Measurements from ENCODE around the gene WIPF2. TPM values are rescaled to one million over a fixed set of nuclear protein-coding genes. Genes with fewer than 3 reads are reported as not detected.
"Not testable (repeated sequence)": the region's sequence is repeated elsewhere in the genome, so short reads cannot be mapped to it uniquely, and the experiment has no call there.

The WIPF2 gene
- polyA plus RNA-seq, 3 donors from 2014 or later: 4.0 to 14.2 (median 5.2) TPM

DNA sequence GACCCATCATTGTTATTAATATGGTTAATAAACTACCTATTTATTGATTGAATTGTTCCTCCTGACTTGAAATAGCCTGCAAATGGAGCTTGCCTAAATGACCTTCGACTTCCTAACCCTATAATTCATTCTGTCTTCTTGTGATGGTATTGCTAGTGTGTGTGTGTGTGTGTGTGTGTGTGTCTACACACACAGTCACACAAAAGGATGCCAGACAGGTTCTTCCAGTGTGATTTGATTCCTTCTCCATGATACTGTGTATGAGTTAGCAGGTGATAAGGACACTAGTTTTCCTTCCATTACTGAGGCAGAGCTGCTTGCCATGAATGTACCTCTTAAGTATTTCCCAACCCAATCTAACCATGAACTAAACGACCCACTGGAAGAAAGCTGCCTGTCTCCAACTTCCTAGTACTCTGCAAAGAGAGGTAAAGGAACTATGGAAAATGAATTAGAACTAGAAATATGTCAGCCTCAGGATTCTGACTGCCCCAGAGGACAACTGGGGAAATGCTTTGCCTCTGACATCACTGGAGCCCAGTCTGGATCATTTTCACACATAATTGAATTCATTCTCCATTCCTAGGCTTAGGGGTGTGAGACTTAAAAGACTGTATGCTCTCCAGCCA is 65.1 kb downstream of the WIPF2 start:
- Mint-ChIP-seq H3K27ac (peak overlapping the region; percentile 18 to 89 (median 53)), H3K4me1 (peaks cover 29 to 32% of the 10 kb centered on the region in 2 donors), H3K4me3 (peak overlapping the region in 1 of 5 donors; percentile 28), H3K27me3 (ENCODE audit: low read depth in 3 of 3) (peaks cover 6 to 8% (median 7%) of the 10 kb centered on the region in 3 donors), H3K9me3 (no peaks in the 10 kb centered on the region), H3K36me3 (peaks cover 10 to 21% (median 10%) of the 10 kb centered on the region in 3 donors)
- no peak for DNase-seq

DNA sequence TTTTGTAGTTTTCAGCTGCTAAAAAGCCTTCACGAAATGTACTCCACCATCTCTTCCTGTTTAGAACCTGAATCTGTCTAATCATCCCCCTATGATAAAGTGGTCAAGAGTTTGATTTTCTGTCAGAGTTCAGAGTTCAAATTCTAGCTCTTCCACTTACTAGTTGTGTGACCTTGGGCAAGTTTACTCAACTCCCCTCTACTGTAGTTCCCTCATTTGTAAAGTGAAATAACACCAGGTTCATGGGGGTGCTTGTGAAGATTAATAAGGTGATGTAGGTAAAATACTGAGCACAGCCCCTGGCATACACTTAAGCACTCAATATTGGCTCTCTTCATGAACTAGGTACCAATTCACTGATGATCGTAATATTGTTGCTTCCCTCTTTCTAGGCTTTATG is 67.4 kb downstream of the WIPF2 start:
- H3K4me1 Mint-ChIP-seq: peaks cover 31 to 35% of the 10 kb centered on the region in 2 donors
- no peaks in the 10 kb centered on the region for H3K9me3 Mint-ChIP-seq
- peak overlapping the region in 2 of 6 donors; percentile 21 to 49 for H3K27ac Mint-ChIP-seq
- peaks cover 4 to 5% (median 4%) of the 10 kb centered on the region in 3 donors for H3K36me3 Mint-ChIP-seq
- H3K27me3 Mint-ChIP-seq (ENCODE audit: low read depth in 3 of 3): peaks cover 6 to 8% (median 7%) of the 10 kb centered on the region in 3 donors
- no peak for DNase-seq
- H3K4me3 Mint-ChIP-seq: no peak overlapping the region

DNA sequence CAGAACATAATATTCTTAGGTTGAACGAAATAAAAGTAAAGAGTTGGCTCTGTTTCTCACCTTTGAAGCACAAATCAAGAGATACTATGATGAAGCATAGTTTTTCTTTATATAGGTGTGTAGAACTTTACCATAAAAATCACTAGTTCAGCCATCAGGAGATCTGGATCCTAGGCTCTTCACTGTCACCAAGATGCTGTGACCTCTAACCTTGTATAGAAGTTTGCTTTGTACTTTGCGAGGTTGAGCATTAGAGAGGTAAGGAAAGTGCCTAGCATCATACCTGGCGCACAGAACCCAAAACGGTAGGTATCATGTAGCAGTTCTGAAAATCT is 68.0 kb downstream of the WIPF2 start:
- Mint-ChIP-seq H3K27ac (peak overlapping the region; percentile 8 to 94 (median 86)), H3K27me3 (ENCODE audit: low read depth in 3 of 3) (peaks cover 6 to 8% (median 7%) of the 10 kb centered on the region in 3 donors), H3K4me3 (peak overlapping the region in 4 of 5 donors; percentile 93 to 99 (median 96)), H3K9me3 (no peaks in the 10 kb centered on the region), H3K4me1 (peaks cover 30 to 35% of the 10 kb centered on the region in 2 donors), H3K36me3 (peaks cover 2 to 5% (median 2%) of the 10 kb centered on the region in 3 donors)
- DNase-seq: no peak

DNA sequence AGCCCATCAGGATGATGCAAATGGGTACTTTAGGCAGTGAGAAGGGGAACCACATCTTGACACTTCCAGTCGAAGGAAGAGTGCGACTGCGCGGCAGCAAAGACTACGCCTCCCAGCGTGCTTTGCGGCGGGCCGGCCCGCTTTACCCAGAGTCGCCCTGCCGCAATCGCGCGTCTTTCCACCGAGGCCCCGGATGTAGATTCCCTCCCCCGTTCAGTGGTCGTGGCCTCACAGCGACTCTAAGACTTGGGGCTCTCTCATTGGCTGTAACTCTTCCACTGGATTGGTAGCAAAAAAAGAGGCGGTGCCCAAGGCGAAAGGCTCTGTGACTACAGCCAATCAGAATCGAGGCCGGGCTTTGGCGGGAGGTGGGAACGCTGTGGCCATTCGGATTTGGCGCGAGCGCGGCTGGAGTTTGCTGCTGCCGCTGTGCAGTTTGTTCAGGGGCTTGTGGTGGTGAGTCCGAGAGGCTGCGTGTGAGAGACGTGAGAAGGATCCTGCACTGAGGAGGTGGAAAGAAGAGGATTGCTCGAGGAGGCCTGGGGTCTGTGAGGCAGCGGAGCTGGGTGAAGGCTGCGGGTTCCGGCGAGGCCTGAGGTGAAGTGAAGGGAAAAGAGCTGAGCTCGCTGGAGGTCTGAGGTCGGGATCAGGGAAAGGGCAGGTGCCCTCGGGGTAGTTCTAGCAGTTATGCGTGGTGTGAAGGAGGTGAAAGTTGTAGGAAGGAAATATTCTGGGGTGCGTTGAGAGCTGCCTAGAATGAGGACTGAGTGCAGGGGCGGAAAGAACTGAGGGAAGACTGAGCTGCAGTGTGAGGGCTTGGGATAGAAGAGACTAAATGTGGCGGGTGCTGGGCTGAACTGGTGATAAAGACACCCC is 68.6 kb downstream of the WIPF2 start, which contains the start of gene CDC6:
TSS of gene CDC6 (plus strand) at position 386 of the 876 bp plus-strand sequence. CDS start 1,542 bp downstream, outside the sequence.
- peaks cover 6 to 8% (median 7%) of the 10 kb centered on the region in 3 donors for H3K27me3 Mint-ChIP-seq (ENCODE audit: low read depth in 3 of 3)
- H3K4me3 Mint-ChIP-seq: peak within 1 kb of the TSS; percentile 91 to 99 (median 95)
- H3K36me3 Mint-ChIP-seq: peaks cover 0 to 5% (median 0%) of the 10 kb centered on the region in 3 donors
- peak within 1 kb of the TSS; percentile 79 to 94 (median 92) for H3K27ac Mint-ChIP-seq
- H3K9me3 Mint-ChIP-seq: no peaks in the 10 kb centered on the region
- peaks cover 30 to 35% of the 10 kb centered on the region in 2 donors for H3K4me1 Mint-ChIP-seq
- DNase-seq: peak; percentile 98

DNA sequence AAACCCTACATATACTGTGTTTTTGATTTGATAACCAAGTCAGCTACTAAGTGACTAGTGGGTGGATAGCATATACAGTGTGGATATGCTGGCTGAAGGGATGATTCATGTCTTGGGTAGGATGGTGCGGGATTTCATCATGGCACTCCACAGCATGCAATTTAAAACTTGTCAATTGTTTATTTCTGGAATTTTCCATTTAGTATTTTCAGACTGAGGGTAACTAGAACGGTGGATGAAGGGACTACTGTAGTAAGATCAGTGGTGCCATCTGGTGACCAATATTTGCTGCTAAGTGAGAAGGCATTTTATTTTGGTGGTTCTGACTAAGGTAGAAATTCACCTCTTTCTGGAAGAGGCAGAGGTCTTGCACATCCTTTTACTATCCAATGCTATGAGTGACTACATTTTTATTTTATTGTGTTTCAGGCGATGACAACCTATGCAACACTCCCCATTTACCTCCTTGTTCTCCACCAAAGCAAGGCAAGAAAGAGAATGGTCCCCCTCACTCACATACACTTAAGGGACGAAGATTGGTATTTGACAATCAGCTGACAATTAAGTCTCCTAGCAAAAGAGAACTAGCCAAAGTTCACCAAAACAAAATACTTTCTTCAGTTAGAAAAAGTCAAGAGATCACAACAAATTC is 71.7 kb downstream of the WIPF2 start:
- no peaks in the 10 kb centered on the region for H3K9me3 Mint-ChIP-seq
- H3K36me3 Mint-ChIP-seq: peaks cover under 1 to 6% (median 4%) of the 10 kb centered on the region in 3 donors
- H3K4me1 Mint-ChIP-seq: peaks cover 18 to 22% of the 10 kb centered on the region in 2 donors
- H3K4me3 Mint-ChIP-seq: no peak overlapping the region
- no peak overlapping the region for H3K27ac Mint-ChIP-seq
- H3K27me3 Mint-ChIP-seq (ENCODE audit: low read depth in 3 of 3): peaks cover 5 to 8% (median 6%) of the 10 kb centered on the region in 3 donors
- DNase-seq: peak in 1 of 3 donors; percentile 19

DNA sequence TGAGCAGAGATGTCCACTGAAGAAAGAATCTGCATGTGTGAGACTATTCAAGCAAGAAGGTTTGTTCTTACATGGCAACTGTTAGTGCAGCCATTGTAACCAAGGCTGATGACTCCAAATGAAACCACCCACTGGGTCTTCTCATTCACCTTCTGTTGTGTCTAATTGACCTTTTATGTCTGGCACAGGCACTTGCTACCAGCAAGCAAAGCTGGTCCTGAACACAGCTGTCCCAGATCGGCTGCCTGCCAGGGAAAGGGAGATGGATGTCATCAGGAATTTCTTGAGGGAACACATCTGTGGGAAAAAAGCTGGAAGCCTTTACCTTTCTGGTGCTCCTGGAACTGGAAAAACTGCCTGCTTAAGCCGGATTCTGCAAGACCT is 72.2 kb downstream of the WIPF2 start:
- peaks cover 3 to 9% (median 4%) of the 10 kb centered on the region in 3 donors for H3K36me3 Mint-ChIP-seq
- H3K27ac Mint-ChIP-seq: no peak overlapping the region
- peaks cover 5 to 8% (median 6%) of the 10 kb centered on the region in 3 donors for H3K27me3 Mint-ChIP-seq (ENCODE audit: low read depth in 3 of 3)
- H3K9me3 Mint-ChIP-seq: no peaks in the 10 kb centered on the region
- DNase-seq: no peak
- H3K4me3 Mint-ChIP-seq: no peak overlapping the region
- H3K4me1 Mint-ChIP-seq: peaks cover 18 to 22% of the 10 kb centered on the region in 2 donors

DNA sequence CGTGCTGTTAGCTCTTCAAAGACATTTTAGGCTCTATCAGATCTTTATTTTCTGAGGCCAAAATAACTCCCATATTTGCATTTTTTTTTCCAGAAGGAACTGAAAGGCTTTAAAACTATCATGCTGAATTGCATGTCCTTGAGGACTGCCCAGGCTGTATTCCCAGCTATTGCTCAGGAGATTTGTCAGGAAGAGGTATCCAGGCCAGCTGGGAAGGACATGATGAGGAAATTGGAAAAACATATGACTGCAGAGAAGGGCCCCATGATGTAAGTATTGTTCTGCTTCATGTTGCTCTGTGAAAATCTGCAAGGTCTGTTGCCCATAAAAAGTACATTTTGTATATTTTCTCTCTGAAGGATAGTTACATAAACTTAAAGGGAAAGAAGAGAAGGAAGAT is 74.3 kb downstream of the WIPF2 start:
- Mint-ChIP-seq H3K9me3 (no peaks in the 10 kb centered on the region), H3K27me3 (ENCODE audit: low read depth in 3 of 3) (peaks cover 0 to 2% (median 0%) of the 10 kb centered on the region in 3 donors)

DNA sequence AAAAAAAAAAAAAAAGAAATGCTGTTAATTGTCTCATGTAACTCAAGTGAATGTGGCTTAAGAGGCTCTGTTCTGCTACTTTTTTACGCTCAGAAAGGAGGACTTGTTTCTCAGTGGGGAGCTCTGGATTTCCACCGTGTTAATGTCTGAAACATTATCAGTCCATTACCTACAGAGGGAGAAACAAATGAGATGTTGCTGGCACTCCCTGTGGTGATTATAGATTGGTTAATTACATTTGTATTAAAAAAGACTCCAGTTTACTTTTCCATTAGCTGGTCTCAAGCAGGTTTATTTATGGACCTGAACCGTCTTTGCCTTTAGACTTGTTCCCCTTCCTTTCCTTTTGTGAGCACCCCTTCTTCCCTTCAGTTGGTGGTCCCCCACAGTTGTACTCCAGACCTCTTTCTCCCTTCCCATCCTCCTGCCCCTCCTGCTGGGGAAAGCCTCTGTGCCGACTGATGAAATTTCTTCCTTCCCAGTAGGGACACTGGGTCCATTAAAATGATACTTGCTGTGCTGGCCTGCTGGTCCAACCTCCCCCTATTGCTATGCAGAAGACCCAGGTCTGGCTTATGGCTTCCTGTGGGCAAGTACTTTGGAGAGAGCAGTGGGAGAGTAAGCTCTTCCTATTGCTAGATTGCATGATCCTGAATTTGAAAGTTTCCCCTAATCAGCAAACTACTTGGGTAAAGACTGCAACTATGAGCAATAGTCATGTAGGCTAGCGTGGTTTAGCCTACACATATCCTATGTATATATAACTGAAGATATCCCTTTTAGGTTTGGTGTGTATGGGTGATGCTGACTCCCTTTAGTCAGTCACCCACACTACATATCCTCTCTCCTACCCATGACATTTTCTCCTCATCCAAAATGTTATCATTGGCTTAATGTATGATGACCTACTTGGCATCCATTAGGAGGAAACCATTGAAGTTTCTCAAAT is 76.7 kb downstream of the WIPF2 start:
- H3K4me1 Mint-ChIP-seq: no peaks in the 10 kb centered on the region
- no peak overlapping the region for H3K4me3 Mint-ChIP-seq
- H3K9me3 Mint-ChIP-seq: no peaks in the 10 kb centered on the region
- no peak for DNase-seq
- H3K27ac Mint-ChIP-seq: peak overlapping the region in 1 of 6 donors; percentile 36
- H3K36me3 Mint-ChIP-seq: peaks cover 3 to 15% (median 4%) of the 10 kb centered on the region in 3 donors
- H3K27me3 Mint-ChIP-seq (ENCODE audit: low read depth in 3 of 3): no peaks in the 10 kb centered on the region

More for the DNA sequence above, 74.3 kb downstream of the WIPF2 start:
- H3K36me3 Mint-ChIP-seq: peaks cover 3 to 16% (median 4%) of the 10 kb centered on the region in 3 donors
- no peak overlapping the region for H3K27ac Mint-ChIP-seq
- no peak for DNase-seq
- H3K4me1 Mint-ChIP-seq: peaks cover 6 to 7% of the 10 kb centered on the region in 2 donors
- H3K4me3 Mint-ChIP-seq: no peak overlapping the region

DNA sequence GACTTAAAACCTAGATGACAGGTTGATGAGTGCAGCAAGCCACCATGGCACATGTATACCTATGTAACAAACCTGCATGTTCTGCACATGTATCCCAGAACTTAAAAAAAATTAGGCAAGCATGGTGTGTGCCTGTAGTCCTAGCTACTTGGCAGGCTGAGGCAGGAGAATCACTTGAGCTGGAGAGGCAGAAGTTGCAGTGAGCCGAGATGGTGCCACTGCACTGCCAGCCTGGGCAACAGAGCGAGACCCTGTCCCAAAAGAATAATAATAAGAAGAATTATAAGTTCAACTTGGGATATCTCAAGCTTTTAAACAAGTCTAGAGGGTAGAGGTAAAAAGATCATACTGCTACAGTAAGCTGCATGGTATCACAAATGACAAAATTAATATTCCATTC is 78.4 kb downstream of the WIPF2 start:
- Mint-ChIP-seq H3K9me3 (no peaks in the 10 kb centered on the region), H3K4me3 (no peak overlapping the region), H3K27me3 (ENCODE audit: low read depth in 3 of 3) (peaks cover 0 to 1% (median 0%) of the 10 kb centered on the region in 3 donors), H3K27ac (no peak overlapping the region), H3K4me1 (no peaks in the 10 kb centered on the region), H3K36me3 (peaks cover 3 to 11% (median 4%) of the 10 kb centered on the region in 3 donors)
- no peak for DNase-seq

DNA sequence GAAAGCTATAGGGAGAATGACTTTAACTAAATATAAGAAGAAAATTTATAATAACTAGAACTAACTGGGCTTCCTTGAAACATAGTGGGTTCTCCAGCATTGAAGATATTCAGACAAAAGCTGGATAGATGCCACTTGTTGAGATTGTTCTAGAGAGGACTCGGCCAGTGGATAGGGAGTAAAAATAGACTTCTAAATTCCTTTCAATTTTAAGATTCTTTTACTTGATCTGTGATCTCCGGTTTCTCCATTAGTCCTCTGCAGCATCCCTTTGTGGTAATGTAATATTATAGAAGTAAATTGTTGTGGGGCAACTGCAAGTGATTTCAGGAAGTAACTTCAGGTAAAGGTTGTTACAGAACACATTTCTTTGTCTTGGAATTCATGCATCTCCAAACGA is 79.6 kb downstream of the WIPF2 start:
- Mint-ChIP-seq H3K9me3 (no peaks in the 10 kb centered on the region), H3K36me3 (peaks cover 0 to 11% (median 3%) of the 10 kb centered on the region in 3 donors), H3K4me1 (peaks cover 2 to 9% of the 10 kb centered on the region in 2 donors), H3K4me3 (no peak overlapping the region), H3K27me3 (ENCODE audit: low read depth in 3 of 3) (peaks cover 0 to 3% (median 0%) of the 10 kb centered on the region in 3 donors), H3K27ac (no peak overlapping the region)
- no peak for DNase-seq

DNA sequence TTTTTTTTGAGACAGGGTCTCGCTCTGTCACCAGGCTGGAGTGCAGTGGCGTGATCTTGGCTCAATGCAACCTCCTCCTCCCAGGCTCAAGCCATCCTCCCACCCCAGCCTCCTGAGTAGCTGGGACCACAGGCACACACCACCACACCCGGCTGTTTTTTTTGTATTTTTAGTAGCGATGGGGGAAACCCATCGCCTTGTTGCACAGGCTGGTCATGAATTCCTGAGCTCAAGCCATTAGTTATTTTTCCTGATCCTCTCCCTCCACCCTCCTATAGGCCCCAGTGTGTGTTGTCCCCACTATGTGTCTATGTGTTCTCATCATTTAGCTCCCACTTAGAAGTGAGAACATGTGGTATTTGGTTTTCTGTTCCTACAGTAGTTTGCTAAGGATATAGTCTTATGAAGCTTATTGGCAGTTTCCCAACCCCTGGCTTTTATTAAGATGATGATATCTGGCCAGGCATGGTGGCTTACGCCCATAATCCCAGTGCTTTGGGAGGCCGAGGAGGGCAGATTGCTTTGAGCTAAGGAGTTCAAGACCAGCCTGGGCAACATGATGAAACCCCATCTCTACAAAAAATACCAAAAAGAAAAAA is 80.2 kb downstream of the WIPF2 start:
- not testable (repeated sequence) for H3K27ac Mint-ChIP-seq; H3K4me3 Mint-ChIP-seq; H3K9me3 Mint-ChIP-seq; H3K27me3 Mint-ChIP-seq (ENCODE audit: low read depth in 3 of 3); DNase-seq; H3K4me1 Mint-ChIP-seq
- H3K36me3 Mint-ChIP-seq: peaks cover 0 to 11% (median 3%) of the 10 kb centered on the region in 3 donors

DNA sequence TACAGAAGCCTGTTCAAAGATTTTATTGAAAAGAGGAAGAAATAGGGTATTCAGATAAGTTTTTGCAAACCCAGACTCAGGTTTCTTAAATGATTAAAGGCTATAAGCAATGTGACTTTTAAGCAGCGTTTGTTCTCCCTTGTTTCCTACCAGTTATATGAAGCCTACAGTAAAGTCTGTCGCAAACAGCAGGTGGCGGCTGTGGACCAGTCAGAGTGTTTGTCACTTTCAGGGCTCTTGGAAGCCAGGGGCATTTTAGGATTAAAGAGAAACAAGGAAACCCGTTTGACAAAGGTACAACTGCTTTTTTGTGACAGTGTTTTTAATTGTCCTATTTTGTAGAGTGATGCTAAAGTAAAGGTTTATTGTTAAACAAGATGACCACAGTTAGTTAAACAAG is 82.2 kb downstream of the WIPF2 start:
- Mint-ChIP-seq H3K27me3 (ENCODE audit: low read depth in 3 of 3) (peaks cover 0 to 3% (median 0%) of the 10 kb centered on the region in 3 donors), H3K27ac (no peak overlapping the region), H3K4me1 (peaks cover 5 to 9% of the 10 kb centered on the region in 2 donors), H3K9me3 (no peaks in the 10 kb centered on the region), H3K36me3 (peaks cover 0 to 7% (median 0%) of the 10 kb centered on the region in 3 donors), H3K4me3 (no peak overlapping the region)
- no peak for DNase-seq
